ENCODE data around the gene AAK1. TPM values are rescaled to one million over a fixed set of nuclear protein-coding genes. Genes with fewer than 3 reads are reported as not detected.

Gene AAK1
- total RNA-seq, 1 experiment from 2014 or later = 6.8 TPM

- H3K4me1 ChIP-seq (ENCODE audit: low read length) = no peaks in the 10 kb centered on the region
- H3K36me3 ChIP-seq (ENCODE audit: insufficient read depth, low read length) = no peaks in the 10 kb centered on the region
- DNase-seq = no peak
- no peak overlapping the region for H3K4me3 ChIP-seq (ENCODE audit: low read length)
- H3K27me3 ChIP-seq (ENCODE audit: low read length) = no peaks in the 10 kb centered on the region
- no peak overlapping the region for H3K4me2 ChIP-seq (ENCODE audit: low read depth, low read length, poor library complexity, severe bottlenecking)
- no peaks in the 10 kb centered on the region for H3K9me3 ChIP-seq (ENCODE audit: low read length)
- H3K79me2 ChIP-seq (ENCODE audit: low read length) = no peaks in the 10 kb centered on the region
- peaks cover 12% of the 10 kb centered on the region; the same call in 1 of the 2 replicates for H4K20me1 ChIP-seq (ENCODE audit: insufficient read depth, low read depth, low read length)
- H3K27ac ChIP-seq (ENCODE audit: low read length) = no peak overlapping the region
- H2AFZ ChIP-seq (ENCODE audit: low read length) = no peak overlapping the region
- no peak overlapping the region for H3K9ac ChIP-seq (ENCODE audit: low read length)
- H3K9me2 ChIP-seq (replicated peaks; ENCODE audit: insufficient read depth, low read length) = no peaks in the 10 kb centered on the region
Observed at GRCh38 chr2:69621440-69621839, 22.1 kb downstream of the AAK1 start.

GRCh38 chr2:69620870-69621269 lies 22.7 kb downstream of the AAK1 start:
- Histone ChIP-seq H3K4me1 (ENCODE audit: low read length) (no peaks in the 10 kb centered on the region), H3K4me2 (ENCODE audit: low read depth, low read length, poor library complexity, severe bottlenecking) (no peak overlapping the region), H3K27ac (ENCODE audit: low read length) (no peak overlapping the region), H3K9ac (ENCODE audit: low read length) (no peak overlapping the region), H3K27me3 (ENCODE audit: low read length) (no peaks in the 10 kb centered on the region), H3K36me3 (ENCODE audit: insufficient read depth, low read length) (no peaks in the 10 kb centered on the region), H2AFZ (ENCODE audit: low read length) (no peak overlapping the region), H3K9me2 (replicated peaks; ENCODE audit: insufficient read depth, low read length) (no peaks in the 10 kb centered on the region), H3K4me3 (ENCODE audit: low read length) (no peak overlapping the region), H3K79me2 (ENCODE audit: low read length) (no peaks in the 10 kb centered on the region), H4K20me1 (ENCODE audit: insufficient read depth, low read depth, low read length) (peaks cover 14% of the 10 kb centered on the region; the same call in 1 of the 2 replicates), H3K9me3 (ENCODE audit: low read length) (no peaks in the 10 kb centered on the region)
- DNase-seq = no peak

GRCh38 chr2:69619725-69620124 lies 23.8 kb downstream of the AAK1 start:
- Histone ChIP-seq H3K4me2 (ENCODE audit: low read depth, low read length, poor library complexity, severe bottlenecking) (no peak overlapping the region), H3K27me3 (ENCODE audit: low read length) (no peaks in the 10 kb centered on the region), H3K36me3 (ENCODE audit: insufficient read depth, low read length) (no peaks in the 10 kb centered on the region), H3K4me1 (ENCODE audit: low read length) (no peaks in the 10 kb centered on the region), H2AFZ (ENCODE audit: low read length) (no peak overlapping the region), H3K27ac (ENCODE audit: low read length) (no peak overlapping the region), H3K9ac (ENCODE audit: low read length) (no peak overlapping the region), H3K79me2 (ENCODE audit: low read length) (no peaks in the 10 kb centered on the region), H3K9me3 (ENCODE audit: low read length) (no peaks in the 10 kb centered on the region), H4K20me1 (ENCODE audit: insufficient read depth, low read depth, low read length) (peaks cover 24% of the 10 kb centered on the region; the same call in 1 of the 2 replicates), H3K4me3 (ENCODE audit: low read length) (no peak overlapping the region), H3K9me2 (replicated peaks; ENCODE audit: insufficient read depth, low read length) (no peaks in the 10 kb centered on the region)
- no peak for DNase-seq

GRCh38 chr2:69618362-69618761 lies 25.2 kb downstream of the AAK1 start:
- Histone ChIP-seq H3K9me3 (ENCODE audit: low read length) (no peaks in the 10 kb centered on the region), H3K79me2 (ENCODE audit: low read length) (no peaks in the 10 kb centered on the region), H3K27ac (ENCODE audit: low read length) (no peak overlapping the region), H3K4me3 (ENCODE audit: low read length) (no peak overlapping the region), H3K9me2 (replicated peaks; ENCODE audit: insufficient read depth, low read length) (no peaks in the 10 kb centered on the region), H3K4me2 (ENCODE audit: low read depth, low read length, poor library complexity, severe bottlenecking) (no peak overlapping the region), H3K4me1 (ENCODE audit: low read length) (no peaks in the 10 kb centered on the region), H3K27me3 (ENCODE audit: low read length) (no peaks in the 10 kb centered on the region), H2AFZ (ENCODE audit: low read length) (no peak overlapping the region), H3K9ac (ENCODE audit: low read length) (no peak overlapping the region), H4K20me1 (ENCODE audit: insufficient read depth, low read depth, low read length) (peaks cover 29% of the 10 kb centered on the region; the same call in 1 of the 2 replicates), H3K36me3 (ENCODE audit: insufficient read depth, low read length) (no peaks in the 10 kb centered on the region)
- no peak for DNase-seq

- Histone ChIP-seq H3K4me1 (ENCODE audit: low read length) (no peaks in the 10 kb centered on the region), H3K9me3 (ENCODE audit: low read length) (no peaks in the 10 kb centered on the region), H3K27me3 (ENCODE audit: low read length) (no peaks in the 10 kb centered on the region), H4K20me1 (ENCODE audit: insufficient read depth, low read depth, low read length) (peaks cover 35% of the 10 kb centered on the region; the same call in 1 of the 2 replicates), H3K27ac (ENCODE audit: low read length) (no peak overlapping the region), H3K36me3 (ENCODE audit: insufficient read depth, low read length) (no peaks in the 10 kb centered on the region), H3K4me2 (ENCODE audit: low read depth, low read length, poor library complexity, severe bottlenecking) (no peak overlapping the region), H3K79me2 (ENCODE audit: low read length) (no peaks in the 10 kb centered on the region), H3K4me3 (ENCODE audit: low read length) (no peak overlapping the region), H3K9me2 (replicated peaks; ENCODE audit: insufficient read depth, low read length) (no peaks in the 10 kb centered on the region), H3K9ac (ENCODE audit: low read length) (no peak overlapping the region), H2AFZ (ENCODE audit: low read length) (no peak overlapping the region)
- no peak for DNase-seq
Observed at GRCh38 chr2:69617744-69618143, 25.8 kb downstream of the AAK1 start.

GRCh38 chr2:69616755-69617154 lies 26.8 kb downstream of the AAK1 start:
- Histone ChIP-seq H3K27me3 (ENCODE audit: low read length) (no peaks in the 10 kb centered on the region), H3K9me2 (replicated peaks; ENCODE audit: insufficient read depth, low read length) (no peaks in the 10 kb centered on the region), H3K4me1 (ENCODE audit: low read length) (no peaks in the 10 kb centered on the region), H4K20me1 (ENCODE audit: insufficient read depth, low read depth, low read length) (peaks cover 35% of the 10 kb centered on the region; the same call in 1 of the 2 replicates), H3K9ac (ENCODE audit: low read length) (no peak overlapping the region), H3K4me3 (ENCODE audit: low read length) (no peak overlapping the region), H3K27ac (ENCODE audit: low read length) (no peak overlapping the region), H3K36me3 (ENCODE audit: insufficient read depth, low read length) (no peaks in the 10 kb centered on the region), H2AFZ (ENCODE audit: low read length) (no peak overlapping the region), H3K79me2 (ENCODE audit: low read length) (no peaks in the 10 kb centered on the region), H3K4me2 (ENCODE audit: low read depth, low read length, poor library complexity, severe bottlenecking) (no peak overlapping the region), H3K9me3 (ENCODE audit: low read length) (no peaks in the 10 kb centered on the region)
- DNase-seq = no peak

- no peaks in the 10 kb centered on the region for H3K36me3 ChIP-seq (ENCODE audit: insufficient read depth, low read length)
- H3K9me2 ChIP-seq (replicated peaks; ENCODE audit: insufficient read depth, low read length) = no peaks in the 10 kb centered on the region
- H3K4me1 ChIP-seq (ENCODE audit: low read length) = no peaks in the 10 kb centered on the region
- no peak overlapping the region for H3K4me2 ChIP-seq (ENCODE audit: low read depth, low read length, poor library complexity, severe bottlenecking)
- no peak overlapping the region for H3K4me3 ChIP-seq (ENCODE audit: low read length)
- H3K27me3 ChIP-seq (ENCODE audit: low read length) = no peaks in the 10 kb centered on the region
- no peak overlapping the region for H3K27ac ChIP-seq (ENCODE audit: low read length)
- no peaks in the 10 kb centered on the region for H3K79me2 ChIP-seq (ENCODE audit: low read length)
- no peaks in the 10 kb centered on the region for H3K9me3 ChIP-seq (ENCODE audit: low read length)
- H3K9ac ChIP-seq (ENCODE audit: low read length) = no peak overlapping the region
- DNase-seq = no peak
- no peak overlapping the region for H2AFZ ChIP-seq (ENCODE audit: low read length)
- H4K20me1 ChIP-seq (ENCODE audit: insufficient read depth, low read depth, low read length) = peaks cover 35% of the 10 kb centered on the region; the same call in 1 of the 2 replicates
Observed at GRCh38 chr2:69615969-69616368, 27.6 kb downstream of the AAK1 start.

- no peaks in the 10 kb centered on the region for H3K36me3 ChIP-seq (ENCODE audit: insufficient read depth, low read length)
- H2AFZ ChIP-seq (ENCODE audit: low read length) = no peak overlapping the region
- no peak overlapping the region for H3K9ac ChIP-seq (ENCODE audit: low read length)
- no peaks in the 10 kb centered on the region for H3K4me1 ChIP-seq (ENCODE audit: low read length)
- H3K27ac ChIP-seq (ENCODE audit: low read length) = no peak overlapping the region
- no peak overlapping the region for H3K4me2 ChIP-seq (ENCODE audit: low read depth, low read length, poor library complexity, severe bottlenecking)
- no peaks in the 10 kb centered on the region for H3K9me3 ChIP-seq (ENCODE audit: low read length)
- DNase-seq = no peak
- no peaks in the 10 kb centered on the region for H3K27me3 ChIP-seq (ENCODE audit: low read length)
- peaks cover 35% of the 10 kb centered on the region; the same call in 1 of the 2 replicates for H4K20me1 ChIP-seq (ENCODE audit: insufficient read depth, low read depth, low read length)
- no peaks in the 10 kb centered on the region for H3K9me2 ChIP-seq (replicated peaks; ENCODE audit: insufficient read depth, low read length)
- H3K79me2 ChIP-seq (ENCODE audit: low read length) = no peaks in the 10 kb centered on the region
- no peak overlapping the region for H3K4me3 ChIP-seq (ENCODE audit: low read length)
Observed at GRCh38 chr2:69615078-69615625, 28.4 kb downstream of the AAK1 start.

Measured in Karpas-422 (cell line).